ENCODE results near the gene NECTIN2.
A peak's percentile ranks its signal among the peaks of the same experiment; 100 is the strongest.

The NECTIN2 gene

GRCh38 chr19:44845612-44846454 is at the start of gene NECTIN2:
NECTIN2 (plus strand) TSS chr19:44846297; CDS start chr19:44846526, 229 bp downstream.
- in situ Hi-C loops (cut with HindIII; ENCODE audit: low pct_unique_long_range_greater_than_20kb, low sequenced_read_pairs), result no loop called here
- peak; percentile 95 to 97 for DNase-seq (ENCODE audit: low read depth in 1 of 2, low spot score in 1 of 2)
- TF ChIP-seq JUND (IDR thresholded peaks at IDR 0.05; ENCODE audit: low read depth), result no peak

GRCh38 chr19:44796701-44797115 is 49.4 kb upstream of the NECTIN2 start:
- in situ Hi-C loops (cut with HindIII; ENCODE audit: low pct_unique_long_range_greater_than_20kb, low sequenced_read_pairs), result no loop called here
- DNase-seq (ENCODE audit: low read depth in 1 of 2, low spot score in 1 of 2), result peak in 1 of 2 experiments; percentile 87
- no peak for TF ChIP-seq JUND (IDR thresholded peaks at IDR 0.05; ENCODE audit: low read depth)

- no peak for TF ChIP-seq JUND (IDR thresholded peaks at IDR 0.05; ENCODE audit: low read depth)
- DNase-seq (ENCODE audit: low read depth in 1 of 2, low spot score in 1 of 2), result no peak
- in situ Hi-C loops (cut with HindIII; ENCODE audit: low pct_unique_long_range_greater_than_20kb, low sequenced_read_pairs), result no loop called here
Observed at GRCh38 chr19:44799627-44800346, 46.3 kb upstream of the NECTIN2 start.

GRCh38 chr19:44800461-44800860 is 45.6 kb upstream of the NECTIN2 start:
- in situ Hi-C loops (cut with HindIII; ENCODE audit: low pct_unique_long_range_greater_than_20kb, low sequenced_read_pairs), result no loop called here
- DNase-seq (ENCODE audit: low read depth in 1 of 2, low spot score in 1 of 2), result peak; percentile 43 to 83

GRCh38 chr19:44803442-44804428 is 42.4 kb upstream of the NECTIN2 start:
- DNase-seq (ENCODE audit: low read depth in 1 of 2, low spot score in 1 of 2), result peak in 1 of 2 experiments; percentile 86
- in situ Hi-C loops (cut with HindIII; ENCODE audit: low pct_unique_long_range_greater_than_20kb, low sequenced_read_pairs), result no loop called here

More at GRCh38 chr19:44800461-44800860, 45.6 kb upstream of the NECTIN2 start:
- TF ChIP-seq JUND (IDR thresholded peaks at IDR 0.05; ENCODE audit: low read depth), result no peak

GRCh38 chr19:44806291-44806690 is 39.8 kb upstream of the NECTIN2 start:
- no peak for DNase-seq (ENCODE audit: low read depth in 1 of 2, low spot score in 1 of 2)
- in situ Hi-C loops (cut with HindIII; ENCODE audit: low pct_unique_long_range_greater_than_20kb, low sequenced_read_pairs), result no loop called here
- no peak for TF ChIP-seq JUND (IDR thresholded peaks at IDR 0.05; ENCODE audit: low read depth)

More at GRCh38 chr19:44803442-44804428, 42.4 kb upstream of the NECTIN2 start:
- TF ChIP-seq JUND (IDR thresholded peaks at IDR 0.05; ENCODE audit: low read depth), result no peak

GRCh38 chr19:44807162-44807561 is 38.9 kb upstream of the NECTIN2 start:
- peak; percentile 52 to 94 for DNase-seq (ENCODE audit: low read depth in 1 of 2, low spot score in 1 of 2)
- TF ChIP-seq JUND (IDR thresholded peaks at IDR 0.05; ENCODE audit: low read depth), result no peak
- in situ Hi-C loops (cut with HindIII; ENCODE audit: low pct_unique_long_range_greater_than_20kb, low sequenced_read_pairs), result no loop called here

- in situ Hi-C loops (cut with HindIII; ENCODE audit: low pct_unique_long_range_greater_than_20kb, low sequenced_read_pairs), result no loop called here
- peak; percentile 81 to 97 for DNase-seq (ENCODE audit: low read depth in 1 of 2, low spot score in 1 of 2)
- no peak for TF ChIP-seq JUND (IDR thresholded peaks at IDR 0.05; ENCODE audit: low read depth)
Observed at GRCh38 chr19:44807652-44808462, 38.2 kb upstream of the NECTIN2 start.

- TF ChIP-seq JUND (IDR thresholded peaks at IDR 0.05; ENCODE audit: low read depth), result no peak
- DNase-seq (ENCODE audit: low read depth in 1 of 2, low spot score in 1 of 2), result peak; percentile 70 to 86
- in situ Hi-C loops (cut with HindIII; ENCODE audit: low pct_unique_long_range_greater_than_20kb, low sequenced_read_pairs), result no loop called here
Observed at GRCh38 chr19:44808463-44809371, 37.4 kb upstream of the NECTIN2 start, which contains the start of gene BCAM. BCAM (plus strand) TSS chr19:44809103; CDS start chr19:44809125, 22 bp downstream.

- no peak for DNase-seq (ENCODE audit: low read depth in 1 of 2, low spot score in 1 of 2)
- in situ Hi-C loops (cut with HindIII; ENCODE audit: low pct_unique_long_range_greater_than_20kb, low sequenced_read_pairs), result no loop called here
Observed at GRCh38 chr19:44809577-44810233, 36.4 kb upstream of the NECTIN2 start.

More at GRCh38 chr19:44809577-44810233, 36.4 kb upstream of the NECTIN2 start:
- TF ChIP-seq JUND (IDR thresholded peaks at IDR 0.05; ENCODE audit: low read depth), result no peak
